Measurements from ENCODE around the gene AUP1.

Gene AUP1

GRCh38 chr2:74556159-74556558 lies 26.7 kb upstream of the AUP1 start:
- no peak for DNase-seq

DNA sequence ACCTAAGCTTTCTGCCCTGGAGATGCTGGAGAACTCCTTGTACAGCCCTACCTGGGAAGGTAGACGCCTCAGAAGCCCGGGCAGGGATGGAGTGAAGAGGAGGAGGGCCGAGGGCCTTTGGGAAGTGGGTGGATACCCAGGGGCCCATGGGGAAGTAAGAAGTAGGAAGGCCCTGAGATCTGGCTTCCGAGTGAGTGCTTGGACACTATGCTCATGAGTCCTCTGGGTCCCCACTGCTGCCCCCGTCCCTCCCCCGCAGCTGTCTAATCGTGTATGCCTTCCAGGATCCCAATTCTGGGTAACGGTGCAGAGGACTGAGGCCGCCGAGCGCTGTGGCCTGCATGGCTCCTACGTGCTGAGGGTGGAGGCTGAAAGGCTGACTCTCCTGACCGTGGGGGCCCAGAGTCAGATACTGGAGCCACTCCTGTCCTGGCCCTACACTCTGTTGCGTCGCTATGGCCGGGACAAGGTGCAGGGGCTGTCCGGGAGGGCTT lies 26.2 kb upstream of the AUP1 start:
- DNase-seq: no peak

GRCh38 chr2:74554820-74555531 lies 25.5 kb upstream of the AUP1 start:
- DNase-seq: peak in 1 of 2 experiments; percentile 30

GRCh38 chr2:74553892-74554819 lies 24.6 kb upstream of the AUP1 start, which contains the start of the genes DOK1 and LOXL3:
Gene DOK1, plus strand, starts transcription at chr2:74554720. Its CDS starts 35 bp downstream, at chr2:74554755.
Gene LOXL3, minus strand, starts transcription at chr2:74553942. Its CDS starts 1,308 bp downstream, at chr2:74552634.
- DNase-seq: peak; percentile 16 to 46

DNA sequence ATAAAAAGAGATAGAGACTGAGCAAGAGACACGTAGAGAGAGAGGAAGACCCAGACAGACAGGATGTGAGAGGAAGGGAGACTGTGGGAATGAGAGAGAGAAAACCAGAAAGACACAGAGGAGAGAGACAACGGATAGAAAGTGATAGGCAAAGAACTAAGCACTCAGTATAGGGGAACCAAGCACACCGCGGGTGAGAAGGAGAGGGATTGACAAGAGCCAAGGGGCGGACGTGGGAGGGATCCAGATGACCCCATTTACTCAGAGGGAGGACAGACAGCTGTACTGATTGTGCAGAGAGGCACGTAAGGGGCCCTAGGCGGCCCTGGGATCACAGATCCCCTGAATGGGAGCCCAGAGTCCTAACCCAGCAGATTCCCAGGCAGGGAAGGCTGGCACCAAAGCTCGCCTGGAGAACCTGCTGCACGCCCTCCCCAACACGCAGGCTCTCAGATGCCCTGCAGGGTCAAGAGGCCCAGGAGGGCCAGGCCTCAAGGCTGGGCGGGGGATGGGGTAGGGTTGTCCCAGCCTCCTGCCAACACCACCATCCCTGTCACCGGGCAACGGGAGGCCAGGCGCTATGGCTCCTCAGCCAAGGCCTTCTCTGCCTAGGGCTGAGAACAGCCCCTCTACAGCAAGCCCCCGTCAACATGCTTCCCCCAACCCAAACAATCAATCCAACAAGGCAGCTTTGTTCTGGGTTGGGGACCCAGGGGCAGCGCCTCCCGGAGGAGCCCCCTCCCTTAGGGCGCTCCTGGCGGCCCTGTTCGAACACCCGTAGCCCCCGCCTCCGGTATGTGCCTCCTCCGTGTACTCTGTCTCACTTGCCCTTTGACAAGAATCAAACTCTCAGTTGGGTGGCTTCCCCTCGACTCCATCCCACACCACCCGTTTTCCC lies 23.7 kb upstream of the AUP1 start:
- no peak for DNase-seq

- DNase-seq: no peak
Measured at GRCh38 chr2:74551942-74552913, 22.7 kb upstream of the AUP1 start.

DNA sequence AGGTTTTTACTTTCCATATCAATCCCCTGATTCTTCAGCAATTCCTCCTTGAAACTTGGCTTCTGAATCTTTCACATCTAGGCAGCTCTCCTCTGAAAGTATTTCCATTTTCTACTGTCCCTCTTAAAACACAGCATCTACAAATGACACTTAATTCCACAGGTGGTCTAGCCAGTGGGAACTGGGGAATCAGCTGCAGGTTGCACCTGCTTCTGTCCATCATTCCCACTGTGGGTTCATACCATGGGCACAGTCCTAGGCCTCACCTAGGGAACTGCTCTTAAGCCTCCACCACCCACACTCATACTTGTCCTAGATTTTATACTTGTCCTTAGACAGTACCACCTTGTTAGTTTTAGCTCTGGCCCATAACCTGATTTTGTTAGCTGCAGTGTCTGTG lies 22.0 kb upstream of the AUP1 start:
- DNase-seq: no peak

DNA sequence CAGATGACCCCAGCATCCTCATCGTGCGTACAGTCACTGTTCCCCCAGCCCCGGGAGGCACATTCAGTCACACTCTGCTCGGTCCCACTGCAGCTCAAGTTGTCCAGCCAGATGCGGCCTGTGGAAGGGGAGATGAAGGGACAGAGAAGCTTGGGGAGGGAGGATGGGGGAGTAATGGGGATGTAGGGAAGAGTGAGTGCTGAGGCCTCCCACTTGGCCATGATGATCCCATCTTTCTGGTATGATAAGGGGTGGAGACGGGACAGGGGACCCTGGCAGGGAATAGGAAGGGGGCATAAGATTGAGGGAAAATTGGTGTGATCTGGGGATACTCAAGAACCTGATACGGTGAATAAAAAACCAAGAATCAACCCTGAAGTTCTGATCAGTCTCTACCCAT lies 20.7 kb upstream of the AUP1 start:
- no peak for DNase-seq

DNA sequence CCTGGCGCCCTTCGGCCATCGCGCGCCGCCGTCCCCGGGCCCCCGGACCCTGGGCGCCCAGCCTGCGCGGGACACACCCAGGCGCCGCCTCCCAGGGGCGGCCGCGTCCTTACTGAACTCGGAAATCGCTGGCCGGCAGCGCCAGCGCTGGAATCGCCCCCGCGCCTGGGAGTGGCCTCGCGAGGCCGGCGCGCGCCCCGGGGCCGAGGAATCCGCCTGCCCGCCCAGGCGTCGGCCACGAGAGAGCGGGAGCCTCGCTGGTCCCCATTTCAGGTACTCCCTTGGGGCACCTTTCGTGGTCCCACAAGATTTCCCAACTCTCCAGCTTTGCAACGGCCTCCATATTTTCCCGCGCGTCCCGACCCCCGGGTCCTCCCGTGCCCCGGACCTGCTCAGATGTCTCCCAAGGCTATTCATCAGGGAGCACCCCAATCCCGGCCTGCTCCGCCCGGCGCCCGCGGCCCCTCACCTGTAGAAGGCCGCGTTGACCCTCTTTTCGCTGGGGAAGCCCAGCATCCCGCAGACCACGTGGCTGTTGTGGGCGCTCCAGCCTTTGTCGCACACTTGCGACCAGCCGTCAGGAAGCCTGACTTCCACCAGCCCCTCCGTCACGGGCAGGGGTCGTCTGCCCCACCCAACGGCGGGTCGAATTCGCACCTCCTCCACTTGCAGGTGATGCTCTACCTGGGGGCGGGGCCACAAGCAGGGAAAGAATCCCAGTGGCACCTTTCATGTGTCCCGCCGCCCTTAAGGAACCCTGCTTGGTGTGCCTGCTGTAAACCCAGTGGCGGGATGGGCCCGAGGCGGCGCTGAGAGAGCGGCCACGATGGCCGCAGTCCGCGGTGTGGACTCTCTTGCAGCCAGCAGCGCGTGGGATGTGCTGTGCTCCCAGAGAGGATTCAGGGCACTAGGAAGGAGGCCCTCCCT lies 19.7 kb upstream of the AUP1 start:
- peak in 1 of 2 experiments; percentile 60 for DNase-seq

- DNase-seq: peak; percentile 57 to 74
Measured at GRCh38 chr2:74548285-74548899, 18.9 kb upstream of the AUP1 start.

DNA sequence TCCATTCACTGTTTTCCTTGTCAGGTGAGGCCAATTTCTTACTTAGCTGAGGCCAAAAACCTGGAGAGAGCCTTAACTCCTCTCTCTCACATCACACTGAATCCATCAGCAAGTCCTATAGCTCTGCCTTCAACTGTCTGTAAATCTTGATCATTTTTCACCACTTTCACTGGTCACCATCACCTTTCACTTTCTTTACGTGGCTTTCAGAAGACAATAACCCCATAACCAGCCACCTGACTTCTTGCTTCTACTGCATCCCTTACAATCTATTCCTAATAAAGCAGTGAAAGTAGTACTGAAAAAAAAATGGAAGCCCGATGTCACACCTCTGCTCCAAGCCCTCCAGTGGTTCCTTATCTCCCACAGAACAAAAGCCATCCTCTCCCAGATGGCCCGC lies 16.5 kb upstream of the AUP1 start:
- DNase-seq: no peak

GRCh38 chr2:74544634-74545033 lies 15.1 kb upstream of the AUP1 start:
- DNase-seq: no peak

- DNase-seq: no peak
Measured at GRCh38 chr2:74542978-74543377, 13.5 kb upstream of the AUP1 start.

DNA sequence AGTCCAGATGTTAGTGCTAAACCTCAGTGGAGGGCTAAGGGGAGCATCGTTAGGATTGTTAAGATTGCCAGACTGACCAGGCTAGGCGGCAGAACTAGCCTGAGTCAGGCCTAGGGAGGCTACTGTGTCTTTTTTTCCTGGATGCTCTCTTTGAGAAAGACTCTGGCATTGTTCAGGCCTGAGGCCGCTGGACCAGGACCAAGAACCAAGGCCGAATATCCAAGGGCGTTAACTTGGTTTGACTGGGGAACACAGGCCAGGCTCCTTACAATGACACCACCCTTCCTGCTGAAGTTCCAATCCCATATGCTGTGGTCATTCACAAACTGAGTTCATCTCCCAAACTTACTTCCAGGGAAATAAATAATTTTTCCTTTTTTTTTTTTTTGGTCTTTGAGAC lies 10.8 kb upstream of the AUP1 start:
- no peak for DNase-seq

GRCh38 chr2:74538881-74539339 lies 9.4 kb upstream of the AUP1 start:
- no peak for DNase-seq

DNA sequence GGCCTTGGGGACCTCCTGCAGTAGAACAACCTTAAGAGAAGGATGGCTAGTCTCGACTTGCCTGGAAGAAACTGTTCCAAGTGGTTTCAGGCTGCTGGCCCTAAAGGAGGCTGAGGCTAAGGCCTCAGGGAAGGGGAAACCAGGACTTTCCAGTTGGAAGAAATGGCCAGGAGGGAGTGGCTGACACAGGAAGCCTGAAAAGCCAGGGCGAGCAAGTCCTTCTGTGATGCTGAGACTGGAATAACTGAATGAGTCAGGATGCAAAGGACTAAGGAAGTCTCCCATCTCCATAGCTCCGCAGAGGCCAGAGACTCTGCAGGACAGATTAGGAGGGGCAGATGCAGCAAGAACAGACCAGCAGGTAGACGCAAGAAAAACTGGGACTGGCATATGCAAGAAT lies 7.6 kb upstream of the AUP1 start:
- DNase-seq: no peak

DNA sequence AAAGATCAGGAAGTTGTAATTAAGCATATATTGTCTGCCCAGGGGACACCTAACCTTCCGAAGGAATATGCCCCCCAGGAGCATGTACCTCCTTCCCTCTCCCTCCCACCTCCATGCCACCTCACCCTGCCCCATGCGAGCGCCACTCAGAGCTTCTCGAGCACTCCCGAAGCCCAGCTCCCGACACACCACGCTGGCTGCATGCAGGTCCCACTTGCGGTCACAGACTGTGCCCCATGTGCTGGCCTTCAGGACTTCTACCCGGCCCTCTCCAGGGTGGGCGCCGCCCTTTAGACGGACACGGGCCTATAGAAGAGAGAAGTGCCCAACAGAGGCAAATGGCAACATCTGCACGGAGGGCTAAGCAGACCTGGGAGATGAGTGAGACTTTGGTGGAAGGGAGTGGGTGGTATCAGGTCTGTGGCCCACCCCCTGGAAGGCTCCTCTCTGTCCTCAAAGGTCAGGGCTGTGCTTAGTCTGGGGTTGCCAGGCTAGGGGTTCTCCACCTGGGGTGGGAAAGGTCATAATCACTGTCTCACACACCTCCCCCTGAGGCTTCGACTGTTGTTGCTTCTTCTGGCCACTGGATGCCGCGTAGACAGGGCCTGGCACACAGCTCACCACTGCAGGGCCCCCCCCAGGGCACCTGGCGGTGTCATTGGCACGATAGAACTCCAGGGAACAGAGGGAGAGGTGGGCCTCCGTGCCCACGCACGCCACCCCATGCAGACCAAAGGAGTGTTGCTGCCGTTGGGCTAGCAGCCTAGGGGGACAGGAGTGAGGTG lies 6.9 kb upstream of the AUP1 start:
- DNase-seq: no peak

DNA sequence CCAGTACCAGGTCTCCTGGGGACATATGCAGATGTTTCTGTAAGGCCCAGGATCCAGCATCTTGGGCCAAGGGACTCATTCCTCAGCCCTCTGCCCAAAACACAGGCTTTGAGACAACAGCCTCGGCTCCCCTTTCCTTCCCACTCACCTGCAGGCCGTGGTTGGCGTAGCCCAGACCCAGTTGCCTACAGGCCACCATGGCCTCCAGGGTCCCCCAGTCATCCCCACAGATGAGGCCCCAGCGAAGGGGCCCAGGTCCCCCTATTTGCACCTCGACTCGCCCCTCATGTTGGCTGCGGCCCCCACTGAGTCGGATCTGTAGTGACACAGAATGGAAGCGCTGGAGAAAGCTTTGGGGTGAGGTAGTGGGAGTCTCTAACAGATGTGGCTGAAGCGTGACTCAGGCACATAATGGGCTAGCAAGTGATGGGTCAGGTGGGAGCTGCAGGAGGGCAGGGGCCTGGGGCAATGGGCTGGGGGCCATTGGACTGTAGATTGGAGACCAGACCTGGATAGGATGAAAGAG lies 6.0 kb upstream of the AUP1 start:
- no peak for DNase-seq

- no peak for DNase-seq
Measured at GRCh38 chr2:74534411-74534810, 4.9 kb upstream of the AUP1 start.
